ENCODE measurements around the gene RANBP3. TPM values are rescaled to one million over a fixed set of nuclear protein-coding genes. Genes with fewer than 3 reads are reported as not detected.

RANBP3 gene
- total RNA-seq, 1 experiment from 2014 or later: 62.4 TPM

GRCh38 chr19:5914358-5914774, 63.6 kb downstream of the RANBP3 start:
- no peaks in the 10 kb centered on the region for H4K20me1 ChIP-seq (ENCODE audit: insufficient read depth)
- peak; percentile 25; the same call in 1 of the 2 replicates for ATAC-seq
- peaks cover 3 to 13% of the 10 kb centered on the region in 2 experiments; a peak in 2 of 4 replicates for H3K36me3 ChIP-seq (ENCODE audit: control insufficient read depth in 1 of 2, insufficient read depth in 2 of 2, low read length in 2 of 2)
- H3K4me3 ChIP-seq (replicated peaks in 1 of 2; ENCODE audit: low read depth in 1 of 2, low read length in 2 of 2): no peak overlapping the region
- no peak overlapping the region for H3K9ac ChIP-seq (ENCODE audit: low read length)
- CTCF ChIA-PET: no interaction called here
- POLR2A ChIA-PET: no interaction called here
- H3K27me3 ChIP-seq (ENCODE audit: insufficient read depth, low read length): no peaks in the 10 kb centered on the region
- no peak overlapping the region for H2AFZ ChIP-seq (ENCODE audit: low read depth, low read length, poor library complexity, severe bottlenecking)
- H3K27ac ChIP-seq (ENCODE audit: low read depth, low read length): no peak overlapping the region
- TF ChIP-seq ZBTB33 (IDR thresholded peaks at IDR 0.05; ENCODE audit: extremely low read depth, insufficient replicate concordance, low read length): no peak
- TF ChIP-seq SP1 (IDR thresholded peaks at IDR 0.05; ENCODE audit: low read depth): no peak
- TF ChIP-seq FOSL1 (IDR thresholded peaks at IDR 0.05; ENCODE audit: low read depth): no peak
- TF ChIP-seq ELF1 (IDR thresholded peaks at IDR 0.05; ENCODE audit: borderline replicate concordance, low read depth): no peak
- TF ChIP-seq YY1 (IDR thresholded peaks at IDR 0.05; ENCODE audit: extremely low read depth, insufficient replicate concordance, low read depth, low read length): no peak
- TF ChIP-seq, protein P1, sequence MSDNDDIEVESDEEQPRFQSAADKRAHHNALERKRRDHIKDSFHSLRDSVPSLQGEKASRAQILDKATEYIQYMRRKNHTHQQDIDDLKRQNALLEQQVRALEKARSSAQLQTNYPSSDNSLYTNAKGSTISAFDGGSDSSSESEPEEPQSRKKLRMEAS (IDR thresholded peaks at IDR 0.05): no peak
- TF ChIP-seq EZH2phosphoT487 (IDR thresholded peaks at IDR 0.05; ENCODE audit: borderline replicate concordance): no peak
- no peak for TF ChIP-seq SRF (IDR thresholded peaks at IDR 0.05; ENCODE audit: low read depth)
- TF ChIP-seq EGR1 (IDR thresholded peaks at IDR 0.05; ENCODE audit: low read depth): no peak
- TF ChIP-seq TCF7L2 (IDR thresholded peaks at IDR 0.05; ENCODE audit: borderline replicate concordance, extremely low read depth, insufficient read depth, insufficient read length): no peak
- TF ChIP-seq ATF3 (IDR thresholded peaks at IDR 0.05): no peak
- H3K4me2 ChIP-seq (ENCODE audit: low read length): no peak overlapping the region
- intact Hi-C loops (cut with micrococcal nuclease): no loop called here
- RAD21 ChIA-PET (ENCODE audit: low non-redundant PET in 1 of 2, low total read pairs in 2 of 2, uncharacterized antibody in 2 of 2, unreplicated experiment in 2 of 2): no interaction called here
- H3K9me2 ChIP-seq (ENCODE audit: insufficient read depth): no peaks in the 10 kb centered on the region
- no peaks in the 10 kb centered on the region for H3K9me3 ChIP-seq (ENCODE audit: control insufficient read depth in 1 of 2, insufficient read depth in 1 of 2, low read depth in 1 of 2, low read length in 2 of 2)
- no TSS peak for BruUV-seq (replicated peaks)
- H3K79me2 ChIP-seq (ENCODE audit: insufficient read depth, low read length): no peaks in the 10 kb centered on the region
- no peak for DNase-seq (ENCODE audit: low read depth, low spot score)
- H3K4me1 ChIP-seq (ENCODE audit: control insufficient read depth in 1 of 2, insufficient read depth in 2 of 2, low read length in 2 of 2): no peaks in the 10 kb centered on the region

Data from HCT116 (cell line).